Erythroblast (primary cell): ENCODE measurements around the gene EXOSC6.
"Not testable (repeated sequence)": the region's sequence is repeated elsewhere in the genome, so short reads cannot be mapped to it uniquely, and the experiment has no call there.

Experiments
- GATA1 ChIP-seq: IDR thresholded peaks from 2 replicates; pipeline ENCODE4 v1.6.1; 2011; ENCODE audit warnings: low read depth, mild to moderate bottlenecking, control low read depth, low read length, moderate library complexity
- POLR2A ChIP-seq: IDR thresholded peaks from 2 replicates; pipeline ENCODE4 v1.6.1; 2011; ENCODE audit warnings: mild to moderate bottlenecking, low read length

- TF ChIP-seq POLR2A, GATA1: not testable (repeated sequence)
Measured at GRCh38 chr16:70198230-70198629, 53.5 kb downstream of the EXOSC6 start.
